Vagina (tissue), 2 donors: ENCODE data around the gene OPTC. TPM values are rescaled to one million over a fixed set of nuclear protein-coding genes. Genes with fewer than 3 reads are reported as not detected.

Source experiments
- DNase-seq, 2 donors: peaks; one replicate each; pipeline ENCODE4 v3.0.0-alpha.2; 2017; ENCODE audit errors: extremely low spot score in 2 of 2
- H3K27ac ChIP-seq: fragments of 200-600 bp; sonication (generic); one replicate; pipeline ENCODE4 v1.5.1; 2019
- H3K27me3 ChIP-seq: fragments of 200-600 bp; sonication (generic); one replicate; pipeline ENCODE4 v1.5.1; 2019
- H3K36me3 ChIP-seq, 2 donors: fragments of 200-600 bp; sonication (generic); one replicate each; pipeline ENCODE4 v1.5.1; 2017 to 2019
- H3K4me1 ChIP-seq: fragments of 200-600 bp; sonication (generic); one replicate; pipeline ENCODE4 v1.5.1; 2019
- H3K4me3 ChIP-seq, 2 donors: fragments of 200-600 bp; sonication (generic); 1 replicate in 1 of 2; 2 replicates in 1 of 2; pipeline ENCODE4 v1.5.1; 2016 to 2019
- H3K9me3 ChIP-seq: fragments of 200-600 bp; sonication (generic); one replicate; pipeline ENCODE4 v1.5.1; 2019
- CTCF ChIP-seq, 3 experiments: fragments of 450-650 bp in 2 of 3; fragments of 200-600 bp in 1 of 3; sonication (generic) in 1 of 3; IDR thresholded peaks; one replicate each; pipeline ENCODE4 v1.5.1; 2017 to 2019; ENCODE audit warnings: antibody characterized with exemption in 3 of 3, mild to moderate bottlenecking in 2 of 3, moderate library complexity in 2 of 3
- POLR2A ChIP-seq, 2 donors: fragments of 450-650 bp; IDR thresholded peaks; one replicate each; pipeline ENCODE4 v1.6.1; 2017; ENCODE audit warnings: antibody characterized with exemption in 2 of 2, mild to moderate bottlenecking in 2 of 2, moderate library complexity in 2 of 2
- POLR2AphosphoS5 ChIP-seq, 2 donors: sonication (generic); formaldehyde crosslinking; IDR thresholded peaks; one replicate each; pipeline ENCODE4 v1.9.0; 2017; ENCODE audit warnings: antibody characterized with exemption in 2 of 2, mild to moderate bottlenecking in 2 of 2, low read depth in 1 of 2; ENCODE audit not compliant: insufficient read depth in 1 of 2
- intact Hi-C: fragments of 100-400 bp; cut with DNase I; formaldehyde crosslinking; loops from one replicate; pipeline ENCODE4 v1.15.1; 2023
- total RNA-seq: library from RNA; depleted of rRNA; stranded (reverse); fragments of >200 nt; gene quantifications from one replicate; pipeline ENCODE4 v1.2.3, GENCODE V29; 2016

The OPTC gene
- total RNA-seq, 1 donor from 2014 or later = not detected

- Histone ChIP-seq H3K4me3 (no peak overlapping the region), H3K9me3 (no peaks in the 10 kb centered on the region), H3K36me3 (no peaks in the 10 kb centered on the region), H3K27ac (no peak overlapping the region), H3K4me1 (peaks cover 22% of the 10 kb centered on the region), H3K27me3 (no peaks in the 10 kb centered on the region)
- no peak for DNase-seq
- TF ChIP-seq POLR2AphosphoS5 (IDR thresholded peaks at IDR 0.05; ENCODE audit: insufficient read depth in 1 of 2, low read depth in 1 of 2) (no peak), CTCF (IDR thresholded peaks at IDR 0.05) (no peak), POLR2A (IDR thresholded peaks at IDR 0.05) (no peak)
- intact Hi-C loops = no loop called here
Measured at GRCh38 chr1:203492082-203492747, 1.7 kb upstream of the OPTC start.

- no peak for DNase-seq
- intact Hi-C loops = no loop called here
- no peaks in the 10 kb centered on the region for H3K36me3 ChIP-seq
- no peak for TF ChIP-seq POLR2AphosphoS5 (IDR thresholded peaks at IDR 0.05; ENCODE audit: insufficient read depth in 1 of 2, low read depth in 1 of 2)
- no peak for TF ChIP-seq CTCF (IDR thresholded peaks at IDR 0.05)
- no peak for TF ChIP-seq POLR2A (IDR thresholded peaks at IDR 0.05)
- no peaks in the 10 kb centered on the region for H3K9me3 ChIP-seq
- no peaks in the 10 kb centered on the region for H3K27me3 ChIP-seq
- no peak overlapping the region for H3K4me3 ChIP-seq
- no peak overlapping the region for H3K27ac ChIP-seq
- H3K4me1 ChIP-seq = peaks cover 17% of the 10 kb centered on the region
Measured at GRCh38 chr1:203492748-203493130, 1.2 kb upstream of the OPTC start.

DNA sequence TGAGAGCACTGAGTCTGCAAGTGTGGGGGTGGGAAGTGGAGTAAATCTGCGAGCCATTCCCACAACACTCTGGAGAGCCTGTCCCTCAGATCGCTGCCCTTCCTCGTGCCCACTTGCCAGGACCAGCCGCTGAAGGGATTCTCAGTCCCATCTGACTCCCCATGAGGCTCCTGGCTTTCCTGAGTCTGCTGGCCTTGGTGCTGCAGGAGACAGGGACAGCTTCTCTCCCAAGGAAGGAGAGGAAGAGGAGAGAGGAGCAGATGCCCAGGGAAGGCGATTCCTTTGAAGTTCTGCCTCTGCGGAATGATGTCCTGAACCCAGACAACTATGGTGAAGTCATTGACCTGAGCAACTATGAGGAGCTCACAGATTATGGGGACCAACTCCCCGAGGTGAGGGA lies 1.9 kb downstream of the OPTC start:
- no peak for TF ChIP-seq POLR2AphosphoS5 (IDR thresholded peaks at IDR 0.05; ENCODE audit: insufficient read depth in 1 of 2, low read depth in 1 of 2)
- TF ChIP-seq POLR2A (IDR thresholded peaks at IDR 0.05) = no peak
- TF ChIP-seq CTCF (IDR thresholded peaks at IDR 0.05) = no peak
- H3K9me3 ChIP-seq = no peaks in the 10 kb centered on the region
- H3K36me3 ChIP-seq = no peaks in the 10 kb centered on the region
- intact Hi-C loops = no loop called here
- H3K27me3 ChIP-seq = no peaks in the 10 kb centered on the region
- DNase-seq = no peak
- peaks cover 10% of the 10 kb centered on the region for H3K4me1 ChIP-seq
- no peak overlapping the region for H3K27ac ChIP-seq
- H3K4me3 ChIP-seq = no peak overlapping the region

DNA sequence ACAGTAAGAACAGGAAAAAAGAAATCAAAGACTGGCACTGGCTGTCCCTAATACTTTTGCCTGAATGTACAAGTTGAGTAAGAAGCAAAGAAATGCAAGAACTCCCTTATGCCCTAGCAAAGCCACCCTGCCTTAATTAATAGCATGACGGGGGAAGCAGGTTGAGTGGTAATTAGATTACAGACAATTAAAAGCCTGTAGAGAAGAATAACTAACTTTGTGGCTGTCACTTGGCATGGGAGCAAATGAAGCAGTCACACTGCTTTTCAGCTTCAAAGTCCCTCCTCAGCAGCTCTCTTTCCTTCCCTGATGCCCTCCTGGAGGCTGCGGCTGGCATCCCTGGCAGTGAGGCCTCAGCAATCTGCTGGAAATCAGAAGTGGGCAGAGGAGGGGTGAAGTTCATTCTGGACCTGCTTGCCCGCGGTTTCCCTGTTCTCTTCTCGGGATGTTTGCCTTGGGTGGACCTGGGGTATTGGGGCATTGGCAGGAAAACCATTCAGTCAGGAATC lies 3.4 kb downstream of the OPTC start:
- no peak for DNase-seq
- Histone ChIP-seq H3K27me3 (no peaks in the 10 kb centered on the region), H3K9me3 (no peaks in the 10 kb centered on the region), H3K4me1 (peaks cover 1% of the 10 kb centered on the region), H3K27ac (no peak overlapping the region), H3K4me3 (no peak overlapping the region), H3K36me3 (no peaks in the 10 kb centered on the region)
- intact Hi-C loops = no loop called here
- TF ChIP-seq POLR2A (IDR thresholded peaks at IDR 0.05) (no peak), CTCF (IDR thresholded peaks at IDR 0.05) (no peak), POLR2AphosphoS5 (IDR thresholded peaks at IDR 0.05; ENCODE audit: insufficient read depth in 1 of 2, low read depth in 1 of 2) (no peak)

DNA sequence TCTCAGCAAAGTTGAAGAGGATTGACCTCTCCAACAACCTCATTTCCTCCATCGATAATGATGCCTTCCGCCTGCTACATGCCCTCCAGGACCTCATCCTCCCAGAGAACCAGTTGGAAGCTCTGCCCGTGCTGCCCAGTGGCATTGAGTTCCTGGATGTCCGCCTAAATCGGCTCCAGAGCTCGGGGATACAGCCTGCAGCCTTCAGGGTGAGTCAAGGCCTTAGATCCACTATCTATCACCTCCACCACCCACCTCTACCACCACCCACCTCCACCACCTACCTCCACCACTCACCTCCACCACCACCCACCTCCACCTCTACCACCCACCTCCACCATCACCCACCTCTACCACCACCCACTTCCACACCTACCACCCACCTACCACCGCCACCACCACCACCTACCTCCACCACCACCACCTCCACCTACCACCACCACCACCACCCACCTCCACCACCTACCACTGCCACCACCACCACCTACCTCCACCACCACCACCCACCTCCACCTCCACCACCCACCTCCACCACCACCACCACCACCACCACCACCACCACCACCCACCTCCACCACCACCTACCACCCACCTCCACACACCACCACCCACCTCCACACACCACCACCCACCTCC lies 5.8 kb downstream of the OPTC start:
- no peaks in the 10 kb centered on the region for H3K27me3 ChIP-seq
- H3K27ac ChIP-seq = no peak overlapping the region
- no peak for DNase-seq
- intact Hi-C loops = no loop called here
- H3K9me3 ChIP-seq = no peaks in the 10 kb centered on the region
- no peaks in the 10 kb centered on the region for H3K4me1 ChIP-seq
- H3K36me3 ChIP-seq = no peaks in the 10 kb centered on the region
- TF ChIP-seq POLR2A (IDR thresholded peaks at IDR 0.05) (no peak), CTCF (IDR thresholded peaks at IDR 0.05) (no peak), POLR2AphosphoS5 (IDR thresholded peaks at IDR 0.05; ENCODE audit: insufficient read depth in 1 of 2, low read depth in 1 of 2) (no peak)
- H3K4me3 ChIP-seq = no peak overlapping the region
